Prostate gland (tissue), 2 donors: Measurements from ENCODE around the gene HPX. TPM values are rescaled to one million over a fixed set of nuclear protein-coding genes. Genes with fewer than 3 reads are reported as not detected.

Source experiments
- DNase-seq: peaks from one replicate; pipeline ENCODE4 v3.0.0-alpha.2; 2019; ENCODE audit warnings: low spot score
- H3K27ac ChIP-seq, 2 donors: fragments of 200-600 bp; sonication (generic); 2 replicates each; pipeline ENCODE4 v1.5.1; 2017 to 2019
- H3K27me3 ChIP-seq: fragments of 200-600 bp; sonication (generic); replicated peaks from 2 replicates; pipeline ENCODE4 v1.5.1; 2019; ENCODE audit not compliant: insufficient read depth
- H3K36me3 ChIP-seq, 2 donors: fragments of 200-600 bp; sonication (generic); 1 replicate in 1 of 2; 2 replicates in 1 of 2; pipeline versions ENCODE4 v1.5.1 to v1.8.1; 2017 to 2019
- H3K4me1 ChIP-seq: fragments of 200-600 bp; sonication (generic); replicated peaks from 2 replicates; pipeline ENCODE4 v1.5.1; 2019
- H3K4me3 ChIP-seq, 2 donors: fragments of 200-600 bp; sonication (generic); 2 replicates each; pipeline ENCODE4 v1.5.1; 2017 to 2019
- H3K9me3 ChIP-seq: fragments of 200-600 bp; sonication (generic); 2 replicates; pipeline ENCODE4 v1.5.1; 2017
- CTCF ChIP-seq, 4 experiments: fragments of 200-600 bp in 2 of 4; fragments of 450-650 bp in 2 of 4; sonication (generic) in 2 of 4; IDR thresholded peaks; 1 replicate in 3 of 4; 2 replicates in 1 of 4; pipeline ENCODE4 v1.5.1; 2016 to 2019; ENCODE audit warnings: antibody characterized with exemption in 4 of 4, mild to moderate bottlenecking in 2 of 4, moderate library complexity in 2 of 4
- POLR2A ChIP-seq: fragments of 450-650 bp; IDR thresholded peaks from one replicate; pipeline ENCODE4 v1.6.1; 2016; ENCODE audit warnings: antibody characterized with exemption, mild to moderate bottlenecking
- POLR2AphosphoS5 ChIP-seq: sonication (generic); formaldehyde crosslinking; IDR thresholded peaks from one replicate; pipeline ENCODE4 v1.6.1; 2017; ENCODE audit warnings: antibody characterized with exemption
- WGBS: methylation state at CpG from one replicate; pipeline ENCODE4 v1.1.5; 2018; 5-methylcytosine and 5-hydroxymethylcytosine counted together
- intact Hi-C: fragments of 100-400 bp; cut with DNase I; formaldehyde crosslinking; loops from one replicate; pipeline ENCODE4 v1.14.2; 2022
- total RNA-seq, 2 donors: library from RNA; depleted of rRNA; stranded (reverse); fragments of >200 nt; gene quantifications; one replicate each; pipeline ENCODE4 v1.1.0, GENCODE V29; 2016

HPX gene
- total RNA-seq, 2 donors from 2014 or later: 1.2 to 4.7 TPM

DNA sequence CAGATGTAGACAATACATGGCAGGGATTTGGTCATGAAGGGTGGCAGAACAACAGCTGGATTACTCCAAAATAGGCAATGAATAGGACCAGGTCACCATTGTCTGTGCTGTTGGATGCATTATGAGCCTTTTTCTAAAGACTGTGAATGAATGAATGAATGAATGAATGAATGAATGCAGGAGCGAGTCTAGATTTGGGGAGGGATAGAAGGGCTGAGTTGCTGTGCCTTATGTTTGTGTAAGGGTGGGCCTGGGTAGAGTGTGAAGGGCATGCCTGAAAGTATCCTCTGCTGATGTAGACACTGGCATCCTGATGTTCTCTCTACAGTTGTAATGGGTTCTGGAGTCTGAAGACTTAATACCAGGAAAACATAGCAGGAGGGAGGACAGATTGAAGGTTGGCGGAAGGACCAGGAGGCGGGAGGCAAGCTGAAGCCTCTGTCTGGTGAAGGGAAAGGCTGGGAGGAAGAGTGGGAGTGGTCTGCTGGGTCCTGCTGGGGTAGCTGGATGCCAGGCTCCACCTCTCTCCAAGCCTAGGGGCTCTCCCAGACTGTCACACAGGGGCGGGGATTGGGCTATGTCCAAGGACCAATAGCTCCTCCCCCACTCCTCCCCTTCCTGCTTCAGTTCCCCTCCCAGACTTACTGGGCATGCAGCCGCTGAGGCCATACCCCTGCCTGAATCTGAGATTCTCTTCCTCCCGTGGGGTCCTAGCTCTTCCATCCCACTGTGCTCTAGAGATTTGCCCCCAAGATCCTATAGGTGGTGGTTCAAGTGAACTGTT, 28.1 kb upstream of the HPX start:
- no peak overlapping the region for H3K4me3 ChIP-seq
- WGBS: 33% methylated on average over 6 of the region's 6 CpGs
- no peak overlapping the region for H3K27ac ChIP-seq
- H3K9me3 ChIP-seq: no peaks in the 10 kb centered on the region
- peaks cover 7% of the 10 kb centered on the region for H3K4me1 ChIP-seq
- peak; percentile 42 for DNase-seq
- peak; percentile 32 for TF ChIP-seq POLR2AphosphoS5
- peak; percentile 23 for TF ChIP-seq POLR2A
- TF ChIP-seq CTCF (IDR thresholded peaks at IDR 0.05): no peak
- no peaks in the 10 kb centered on the region for H3K36me3 ChIP-seq
- intact Hi-C loops: no loop called here
- H3K27me3 ChIP-seq: no peaks in the 10 kb centered on the region

- H3K9me3 ChIP-seq: no peaks in the 10 kb centered on the region
- H3K4me3 ChIP-seq: no peak overlapping the region
- TF ChIP-seq POLR2A (no peak), CTCF (IDR thresholded peaks at IDR 0.05) (no peak), POLR2AphosphoS5 (no peak)
- 92% methylated on average over 1 of the region's 1 CpG for WGBS
- H3K4me1 ChIP-seq: no peaks in the 10 kb centered on the region
- intact Hi-C loops: no loop called here
- peaks cover 0 to 16% of the 10 kb centered on the region in 2 donors for H3K36me3 ChIP-seq
- H3K27ac ChIP-seq: no peak overlapping the region
- H3K27me3 ChIP-seq: no peaks in the 10 kb centered on the region
- DNase-seq: no peak
Observed at GRCh38 chr11:6459099-6459450, 18.3 kb upstream of the HPX start.

DNA sequence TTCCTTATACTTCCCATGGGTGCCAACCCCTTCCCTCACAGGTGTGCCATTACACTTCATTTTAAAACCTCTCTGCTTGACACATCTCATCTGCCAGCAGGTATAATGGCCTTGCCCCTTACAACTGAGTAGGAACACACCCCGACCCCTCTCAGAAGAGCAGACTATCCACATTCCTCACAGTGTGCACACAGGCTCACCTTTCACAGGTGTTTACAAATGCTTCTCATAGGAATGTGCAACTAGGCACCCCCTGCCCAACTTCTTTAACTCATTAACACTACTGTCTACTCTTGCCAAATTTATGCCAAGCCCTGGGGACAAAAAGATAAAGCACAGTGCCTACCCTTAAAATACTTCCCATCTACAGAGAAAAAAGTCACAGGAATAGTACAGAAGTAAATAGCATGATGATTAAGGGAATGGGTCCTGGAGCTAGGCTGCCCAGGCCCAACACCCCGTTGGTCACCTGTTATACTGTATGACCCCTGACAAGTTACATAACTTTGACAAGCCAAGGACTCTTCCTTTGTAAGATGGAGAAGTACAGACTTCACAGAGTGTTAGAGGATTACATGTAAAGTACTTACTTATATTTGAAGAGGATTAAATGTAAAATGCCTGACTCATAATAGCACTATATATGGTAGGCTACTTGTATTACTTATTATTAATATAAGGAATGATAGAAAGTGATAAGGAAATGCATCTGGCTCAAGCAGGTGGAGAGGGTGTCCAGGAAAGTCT, 17.7 kb upstream of the HPX start:
- no peak for TF ChIP-seq POLR2AphosphoS5
- TF ChIP-seq POLR2A: no peak
- TF ChIP-seq CTCF (IDR thresholded peaks at IDR 0.05): no peak
- Histone ChIP-seq H3K27me3 (no peaks in the 10 kb centered on the region), H3K4me1 (no peaks in the 10 kb centered on the region), H3K36me3 (peaks cover 0 to 16% of the 10 kb centered on the region in 2 donors), H3K27ac (no peak overlapping the region), H3K9me3 (no peaks in the 10 kb centered on the region), H3K4me3 (no peak overlapping the region)
- 39% methylated on average over 2 of the region's 2 CpGs for WGBS
- intact Hi-C loops: no loop called here
- no peak for DNase-seq

DNA sequence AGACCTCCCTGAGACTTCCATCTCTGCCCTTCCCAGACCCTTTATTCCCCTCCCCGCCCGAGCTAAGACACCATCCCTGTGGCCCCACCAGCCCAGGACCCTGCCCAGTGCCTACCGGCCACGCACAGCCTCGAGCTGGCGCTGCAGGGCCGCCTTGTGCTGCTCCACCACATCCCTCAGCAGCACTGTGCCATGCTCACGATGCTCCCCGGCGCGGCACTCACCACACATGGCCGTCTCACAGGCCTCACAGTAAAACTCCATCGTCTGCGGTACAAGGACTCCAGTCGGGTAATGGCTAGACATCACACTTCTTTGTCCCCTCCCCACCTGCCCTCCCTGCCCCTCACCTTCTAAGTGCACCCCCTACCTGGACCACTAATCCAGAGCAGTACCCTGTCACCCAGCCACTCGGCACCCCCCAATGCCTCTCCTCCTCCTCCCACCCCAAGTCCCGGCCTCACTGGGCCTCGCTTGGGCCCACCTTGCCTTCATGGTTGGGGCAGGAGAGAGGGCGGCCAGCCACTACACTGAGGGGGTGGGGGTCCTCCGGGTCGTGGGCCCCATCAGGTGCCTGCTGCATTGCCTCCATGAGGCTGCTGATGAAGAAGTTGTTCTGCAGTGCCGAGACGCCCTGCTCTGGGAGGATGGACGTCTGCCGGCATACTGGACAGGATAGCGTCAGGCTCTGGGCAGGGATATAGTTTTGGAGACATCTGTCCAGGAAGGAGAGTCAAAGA, 17.0 kb upstream of the HPX start:
- intact Hi-C loops: no loop called here
- no peak for DNase-seq
- WGBS: 88% methylated on average over 26 of the region's 26 CpGs
- TF ChIP-seq POLR2AphosphoS5 (no peak), POLR2A (no peak), CTCF (IDR thresholded peaks at IDR 0.05) (no peak)
- Histone ChIP-seq H3K9me3 (no peaks in the 10 kb centered on the region), H3K4me1 (no peaks in the 10 kb centered on the region), H3K36me3 (peaks cover 0 to 16% of the 10 kb centered on the region in 2 donors), H3K27me3 (no peaks in the 10 kb centered on the region), H3K27ac (no peak overlapping the region), H3K4me3 (no peak overlapping the region)
